TTC549 (cell line): Measurements from ENCODE around the gene RARRES2.
"Not testable (repeated sequence)": the region's sequence is repeated elsewhere in the genome, so short reads cannot be mapped to it uniquely, and the experiment has no call there.

ENCODE experiments used
- FAIRE-seq: peaks from 2 replicates; lab custom pipeline; 2012; peaks lifted over from hg19 to GRCh38; lab: Jason Lieb, UNC

The RARRES2 gene

GRCh38 chr7:150316987-150317386 lies 24.4 kb downstream of the RARRES2 start:
- FAIRE-seq = not testable (repeated sequence)

- peak; percentile 85 for FAIRE-seq
Measured at GRCh38 chr7:150314639-150315239, 26.7 kb downstream of the RARRES2 start.

- FAIRE-seq = no peak
Measured at GRCh38 chr7:150313870-150314269, 27.6 kb downstream of the RARRES2 start.

- no peak for FAIRE-seq
Measured at GRCh38 chr7:150313367-150313809, 28.0 kb downstream of the RARRES2 start.

- FAIRE-seq = not testable (repeated sequence)
Measured at GRCh38 chr7:150312649-150313366, 28.6 kb downstream of the RARRES2 start.

- no peak for FAIRE-seq
Measured at GRCh38 chr7:150311711-150312110, 29.7 kb downstream of the RARRES2 start.

- no peak for FAIRE-seq
Measured at GRCh38 chr7:150311146-150311545, 30.3 kb downstream of the RARRES2 start.

- FAIRE-seq = no peak
Measured at GRCh38 chr7:150308575-150308974, 32.9 kb downstream of the RARRES2 start.

- FAIRE-seq = no peak
Measured at GRCh38 chr7:150307904-150308303, 33.5 kb downstream of the RARRES2 start.

- FAIRE-seq = no peak
Measured at GRCh38 chr7:150307129-150307528, 34.3 kb downstream of the RARRES2 start.

- not testable (repeated sequence) for FAIRE-seq
Measured at GRCh38 chr7:150306377-150306776, 35.1 kb downstream of the RARRES2 start.

GRCh38 chr7:150305903-150306284 lies 35.5 kb downstream of the RARRES2 start:
- not testable (repeated sequence) for FAIRE-seq

- FAIRE-seq = not testable (repeated sequence)
Measured at GRCh38 chr7:150305259-150305902, 36.0 kb downstream of the RARRES2 start.

- FAIRE-seq = not testable (repeated sequence)
Measured at GRCh38 chr7:150304499-150305258, 36.8 kb downstream of the RARRES2 start.

- not testable (repeated sequence) for FAIRE-seq
Measured at GRCh38 chr7:150302908-150303310, 38.5 kb downstream of the RARRES2 start.

- FAIRE-seq = not testable (repeated sequence)
Measured at GRCh38 chr7:150297978-150298377, 43.5 kb downstream of the RARRES2 start.

GRCh38 chr7:150296802-150297201 lies 44.6 kb downstream of the RARRES2 start:
- not testable (repeated sequence) for FAIRE-seq

GRCh38 chr7:150295614-150296013 lies 45.8 kb downstream of the RARRES2 start:
- not testable (repeated sequence) for FAIRE-seq

- not testable (repeated sequence) for FAIRE-seq
Measured at GRCh38 chr7:150295027-150295426, 46.4 kb downstream of the RARRES2 start.

- not testable (repeated sequence) for FAIRE-seq
Measured at GRCh38 chr7:150290317-150290716, 51.1 kb downstream of the RARRES2 start.

GRCh38 chr7:150288816-150289215 lies 52.6 kb downstream of the RARRES2 start:
- not testable (repeated sequence) for FAIRE-seq
